ES-I3 (cell line): Measurements from ENCODE around the gene IFI27L2.

Experiments
- H3K36me3 ChIP-seq: 2 replicates; pipeline ENCODE4 v1.6.1; 2013; ENCODE audit warnings: mild to moderate bottlenecking, low read length, control low read depth, moderate library complexity; ENCODE audit not compliant: insufficient read depth
- H3K4me1 ChIP-seq: 2 replicates; pipeline ENCODE4 v1.6.1; 2013; ENCODE audit warnings: mild to moderate bottlenecking, control low read depth, low read length; ENCODE audit not compliant: insufficient read depth
- H3K9ac ChIP-seq: 2 replicates; pipeline ENCODE4 v1.6.1; 2013; ENCODE audit warnings: low read depth, mild to moderate bottlenecking, low read length, moderate library complexity
- H3K9me3 ChIP-seq: 2 replicates; pipeline ENCODE4 v1.6.1; 2013; ENCODE audit warnings: mild to moderate bottlenecking, low read length, moderate library complexity; ENCODE audit not compliant: control insufficient read depth, insufficient read depth

Gene IFI27L2

GRCh38 chr14:94139421-94139820, 10.0 kb upstream of the IFI27L2 start:
- peaks cover 17% of the 10 kb centered on the region for H3K4me1 ChIP-seq
- no peaks in the 10 kb centered on the region for H3K36me3 ChIP-seq
- H3K9ac ChIP-seq = no peak overlapping the region
- peaks cover 4% of the 10 kb centered on the region; the same call in 1 of the 2 replicates for H3K9me3 ChIP-seq

GRCh38 chr14:94139006-94139405, 9.6 kb upstream of the IFI27L2 start:
- H3K9ac ChIP-seq = no peak overlapping the region
- peaks cover 17% of the 10 kb centered on the region for H3K4me1 ChIP-seq
- H3K36me3 ChIP-seq = no peaks in the 10 kb centered on the region
- peaks cover 4% of the 10 kb centered on the region; the same call in 1 of the 2 replicates for H3K9me3 ChIP-seq

- Histone ChIP-seq H3K36me3 (no peaks in the 10 kb centered on the region), H3K9me3 (peaks cover 4% of the 10 kb centered on the region; the same call in 1 of the 2 replicates), H3K4me1 (peaks cover 17% of the 10 kb centered on the region), H3K9ac (no peak overlapping the region)
Measured at GRCh38 chr14:94138251-94138650, 8.8 kb upstream of the IFI27L2 start.

- Histone ChIP-seq H3K9me3 (peaks cover 4% of the 10 kb centered on the region; the same call in 1 of the 2 replicates), H3K4me1 (peaks cover 17% of the 10 kb centered on the region), H3K36me3 (no peaks in the 10 kb centered on the region), H3K9ac (no peak overlapping the region)
Measured at GRCh38 chr14:94136575-94137331, 7.3 kb upstream of the IFI27L2 start.

GRCh38 chr14:94135476-94135875, 6.1 kb upstream of the IFI27L2 start:
- peaks cover 4% of the 10 kb centered on the region; the same call in 1 of the 2 replicates for H3K9me3 ChIP-seq
- no peaks in the 10 kb centered on the region for H3K36me3 ChIP-seq
- H3K9ac ChIP-seq = no peak overlapping the region
- peaks cover 17% of the 10 kb centered on the region for H3K4me1 ChIP-seq

- Histone ChIP-seq H3K9me3 (peaks cover 4% of the 10 kb centered on the region; the same call in 1 of the 2 replicates), H3K4me1 (no peaks in the 10 kb centered on the region), H3K9ac (no peak overlapping the region), H3K36me3 (no peaks in the 10 kb centered on the region)
Measured at GRCh38 chr14:94132285-94132887, 3.0 kb upstream of the IFI27L2 start.

GRCh38 chr14:94129758-94130414, 482 bp upstream of the IFI27L2 start:
- Histone ChIP-seq H3K4me1 (no peaks in the 10 kb centered on the region), H3K9ac (peak overlapping the region; percentile 80; the same call in 1 of the 2 replicates), H3K9me3 (no peaks in the 10 kb centered on the region), H3K36me3 (no peaks in the 10 kb centered on the region)

GRCh38 chr14:94128216-94128839, 1.1 kb downstream of the IFI27L2 start:
- H3K4me1 ChIP-seq = no peaks in the 10 kb centered on the region
- H3K36me3 ChIP-seq = no peaks in the 10 kb centered on the region
- H3K9ac ChIP-seq = peak overlapping the region; percentile 80; the same call in 1 of the 2 replicates
- H3K9me3 ChIP-seq = no peaks in the 10 kb centered on the region

- no peaks in the 10 kb centered on the region for H3K9me3 ChIP-seq
- H3K36me3 ChIP-seq = no peaks in the 10 kb centered on the region
- H3K9ac ChIP-seq = no peak overlapping the region
- no peaks in the 10 kb centered on the region for H3K4me1 ChIP-seq
Measured at GRCh38 chr14:94127330-94127729, 2.1 kb downstream of the IFI27L2 start.

- H3K9me3 ChIP-seq = no peaks in the 10 kb centered on the region
- no peaks in the 10 kb centered on the region for H3K36me3 ChIP-seq
- no peaks in the 10 kb centered on the region for H3K4me1 ChIP-seq
- H3K9ac ChIP-seq = no peak overlapping the region
Measured at GRCh38 chr14:94126800-94127199, 2.6 kb downstream of the IFI27L2 start.

GRCh38 chr14:94126419-94126677, 3.1 kb downstream of the IFI27L2 start:
- no peaks in the 10 kb centered on the region for H3K36me3 ChIP-seq
- H3K4me1 ChIP-seq = no peaks in the 10 kb centered on the region
- H3K9me3 ChIP-seq = no peaks in the 10 kb centered on the region
- H3K9ac ChIP-seq = no peak overlapping the region

- no peaks in the 10 kb centered on the region for H3K9me3 ChIP-seq
- H3K36me3 ChIP-seq = no peaks in the 10 kb centered on the region
- no peak overlapping the region for H3K9ac ChIP-seq
- H3K4me1 ChIP-seq = no peaks in the 10 kb centered on the region
Measured at GRCh38 chr14:94125659-94126418, 3.6 kb downstream of the IFI27L2 start.

- H3K9ac ChIP-seq = no peak overlapping the region
- H3K9me3 ChIP-seq = no peaks in the 10 kb centered on the region
- H3K36me3 ChIP-seq = no peaks in the 10 kb centered on the region
- H3K4me1 ChIP-seq = no peaks in the 10 kb centered on the region
Measured at GRCh38 chr14:94124582-94125377, 4.6 kb downstream of the IFI27L2 start.
